ENCODE data around the gene CCDC158.

CCDC158 gene

DNA sequence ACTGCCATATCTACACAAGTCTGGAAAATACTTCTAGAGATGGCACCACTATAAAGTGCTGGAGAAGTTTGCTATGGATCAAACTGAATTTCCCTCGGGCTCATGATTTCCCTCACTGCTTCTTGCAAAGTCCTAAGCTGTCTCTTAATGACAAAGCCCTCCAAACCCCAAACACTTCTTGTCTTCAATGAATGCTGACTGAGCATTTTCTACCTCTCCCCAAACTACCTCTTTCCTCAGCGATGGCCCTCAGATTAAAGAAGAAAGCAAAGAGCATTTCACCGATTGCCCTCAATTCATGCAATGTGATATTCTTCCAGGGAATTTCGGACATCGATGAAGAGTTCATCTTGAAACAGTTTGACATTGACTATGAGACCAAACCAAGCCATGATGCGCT is 149.7 kb downstream of the CCDC158 start:
- TF ChIP-seq, protein P1, sequence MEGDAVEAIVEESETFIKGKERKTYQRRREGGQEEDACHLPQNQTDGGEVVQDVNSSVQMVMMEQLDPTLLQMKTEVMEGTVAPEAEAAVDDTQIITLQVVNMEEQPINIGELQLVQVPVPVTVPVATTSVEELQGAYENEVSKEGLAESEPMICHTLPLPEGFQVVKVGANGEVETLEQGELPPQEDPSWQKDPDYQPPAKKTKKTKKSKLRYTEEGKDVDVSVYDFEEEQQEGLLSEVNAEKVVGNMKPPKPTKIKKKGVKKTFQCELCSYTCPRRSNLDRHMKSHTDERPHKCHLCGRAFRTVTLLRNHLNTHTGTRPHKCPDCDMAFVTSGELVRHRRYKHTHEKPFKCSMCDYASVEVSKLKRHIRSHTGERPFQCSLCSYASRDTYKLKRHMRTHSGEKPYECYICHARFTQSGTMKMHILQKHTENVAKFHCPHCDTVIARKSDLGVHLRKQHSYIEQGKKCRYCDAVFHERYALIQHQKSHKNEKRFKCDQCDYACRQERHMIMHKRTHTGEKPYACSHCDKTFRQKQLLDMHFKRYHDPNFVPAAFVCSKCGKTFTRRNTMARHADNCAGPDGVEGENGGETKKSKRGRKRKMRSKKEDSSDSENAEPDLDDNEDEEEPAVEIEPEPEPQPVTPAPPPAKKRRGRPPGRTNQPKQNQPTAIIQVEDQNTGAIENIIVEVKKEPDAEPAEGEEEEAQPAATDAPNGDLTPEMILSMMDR (conservative IDR thresholded peaks at IDR 0.05): no peak

DNA sequence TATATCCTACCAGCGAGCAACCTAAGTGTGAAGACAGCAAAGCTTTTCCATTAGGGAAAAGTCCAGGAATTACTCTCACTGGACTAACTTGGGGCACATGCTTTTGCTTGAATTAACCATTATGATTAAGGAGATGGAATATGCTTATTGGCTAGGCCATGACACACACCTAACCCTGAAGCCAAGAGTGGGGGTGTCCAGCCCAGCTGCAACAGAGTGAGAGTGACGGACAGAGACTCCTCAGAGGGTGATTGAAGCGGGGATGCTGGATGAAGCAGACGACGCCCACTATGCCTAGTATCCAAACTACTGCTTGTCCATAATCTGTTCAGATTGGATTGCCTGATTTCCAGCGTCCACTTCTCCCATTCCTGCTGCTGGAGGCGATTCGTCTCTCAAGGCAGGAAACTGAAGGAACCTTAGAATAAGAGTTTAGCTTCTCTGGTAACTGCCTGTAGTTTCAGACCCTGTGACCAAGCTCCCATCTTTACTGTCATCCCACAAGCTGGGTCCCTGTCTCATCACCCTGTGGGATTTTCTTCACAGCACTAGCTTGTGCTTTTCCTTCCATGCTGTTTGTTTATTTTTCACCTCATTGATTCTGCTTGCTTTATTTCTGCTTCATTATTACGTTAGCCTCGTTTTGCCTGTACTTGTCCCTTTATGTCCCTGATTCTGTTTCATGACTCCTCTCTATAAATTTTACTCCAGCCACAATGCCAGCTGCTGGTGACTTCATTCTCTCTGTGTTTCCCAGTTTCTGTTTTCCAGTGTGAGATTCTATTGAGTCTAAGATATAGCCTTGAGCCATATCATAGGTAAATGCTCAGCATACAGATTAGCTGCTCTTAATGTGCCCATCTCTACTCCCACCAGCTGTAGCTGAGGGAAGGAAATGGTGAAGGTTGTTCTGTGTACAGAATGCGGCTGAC is 150.4 kb downstream of the CCDC158 start:
- TF ChIP-seq, protein P1 (conservative IDR thresholded peaks at IDR 0.05): no peak
- no peak overlapping the region for H3K27ac ChIP-seq

More for the DNA sequence above, 149.7 kb downstream of the CCDC158 start:
- H3K27ac ChIP-seq: no peak overlapping the region

DNA sequence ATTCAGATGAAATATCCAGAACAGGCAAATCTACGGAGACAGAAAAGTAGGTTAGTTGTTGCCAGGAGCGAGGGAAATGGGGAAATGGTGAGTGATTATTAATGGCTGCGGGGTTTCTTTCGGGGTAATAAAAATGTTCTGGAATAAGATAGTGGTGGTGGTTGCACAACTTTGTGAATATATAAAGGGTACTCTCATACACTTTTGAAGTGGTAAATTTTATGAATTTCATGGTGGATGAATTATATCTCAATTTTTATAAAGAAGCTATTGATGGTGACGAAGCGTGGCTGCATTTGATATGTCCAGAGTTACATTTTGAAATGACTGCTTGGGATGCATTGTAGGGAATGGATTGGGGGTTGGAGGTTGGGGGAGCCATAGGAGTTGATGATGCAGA is 153.1 kb downstream of the CCDC158 start:
- TF ChIP-seq, protein P1 (conservative IDR thresholded peaks at IDR 0.05): no peak
- no peak overlapping the region for H3K27ac ChIP-seq

DNA sequence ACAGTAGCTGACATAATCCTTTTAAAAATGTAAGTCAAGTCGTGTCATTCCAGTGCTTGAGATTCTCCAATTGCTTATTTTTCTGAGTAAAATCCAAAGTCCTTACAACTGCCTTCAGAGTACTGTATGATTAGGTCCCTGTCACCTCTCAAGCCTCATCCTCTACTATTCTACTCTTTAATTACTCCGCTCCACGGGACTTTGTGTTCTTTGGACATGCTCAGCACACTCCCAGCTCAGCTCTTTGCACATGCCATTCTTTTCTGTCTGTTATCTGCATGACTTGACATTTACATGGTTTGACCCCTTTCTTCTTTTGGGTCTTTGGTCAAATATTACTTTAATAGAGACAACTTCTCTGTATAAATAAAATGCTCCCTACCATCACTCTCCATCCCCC is 154.3 kb downstream of the CCDC158 start:
- TF ChIP-seq, protein P1 (conservative IDR thresholded peaks at IDR 0.05): no peak
- H3K27ac ChIP-seq: no peak overlapping the region

DNA sequence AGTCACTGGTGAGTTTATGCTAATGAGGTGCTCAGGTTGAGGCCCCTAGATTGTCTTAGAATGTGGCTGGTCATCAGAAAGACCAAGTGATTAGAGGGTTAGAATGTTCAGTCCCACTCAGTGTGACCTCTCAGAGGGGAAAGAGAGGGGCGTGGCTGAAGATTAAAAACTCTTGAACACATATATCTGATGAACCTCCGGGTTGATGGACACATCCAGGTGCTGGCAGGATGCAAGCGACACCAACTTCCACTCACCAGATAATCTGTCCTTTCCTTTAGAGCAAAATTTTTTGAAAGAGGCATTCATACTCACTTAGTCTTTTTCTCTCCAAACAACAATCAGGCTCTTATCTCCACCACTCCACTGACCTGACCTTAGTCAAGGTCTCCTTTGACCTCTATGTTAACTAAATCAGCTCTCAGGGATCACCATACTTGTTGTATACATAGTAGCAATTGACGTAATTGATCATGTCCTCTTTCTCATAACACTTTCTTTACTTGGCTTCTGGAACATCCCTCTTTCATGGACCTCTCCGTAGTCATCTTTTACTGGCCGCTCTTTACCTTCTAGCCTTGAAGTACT is 155.2 kb downstream of the CCDC158 start:
- TF ChIP-seq, protein P1 (conservative IDR thresholded peaks at IDR 0.05): no peak
- H3K27ac ChIP-seq: no peak overlapping the region

All from VCaP (cell line).